Renal cortical epithelial cell (primary cell): ENCODE measurements around the gene ABHD14A. TPM values are rescaled to one million over a fixed set of nuclear protein-coding genes. Genes with fewer than 3 reads are reported as not detected.

ENCODE experiments used
- DNase-seq: peaks from one replicate; pipeline ENCODE4 v3.0.0-alpha.2; 2011; ENCODE audit warnings: low read depth
- total RNA-seq: library from RNA; depleted of rRNA; stranded (reverse); fragments of >200 nt; gene quantifications from 2 replicates; pipeline ENCODE4 v1.2.3, GENCODE V29; 2014

Gene ABHD14A
- total RNA-seq, 1 donor from 2014 or later: 16.3 TPM

GRCh38 chr3:52018319-52019000 is 43.6 kb downstream of the ABHD14A start:
- no peak for DNase-seq

- no peak for DNase-seq
Observed at GRCh38 chr3:52019352-52020080, 44.7 kb downstream of the ABHD14A start.

GRCh38 chr3:52020796-52021195 is 45.9 kb downstream of the ABHD14A start:
- no peak for DNase-seq

- no peak for DNase-seq
Observed at GRCh38 chr3:52021489-52022268, 46.8 kb downstream of the ABHD14A start.

GRCh38 chr3:52022323-52023100 is 47.6 kb downstream of the ABHD14A start:
- no peak for DNase-seq

GRCh38 chr3:52023101-52023770 is 48.4 kb downstream of the ABHD14A start:
- no peak for DNase-seq

- DNase-seq: no peak
Observed at GRCh38 chr3:52023860-52024764, 49.2 kb downstream of the ABHD14A start.

GRCh38 chr3:52024765-52025452 is 50.0 kb downstream of the ABHD14A start:
- no peak for DNase-seq

- no peak for DNase-seq
Observed at GRCh38 chr3:52025453-52025852, 50.6 kb downstream of the ABHD14A start.

GRCh38 chr3:52026041-52026440 is 51.2 kb downstream of the ABHD14A start:
- DNase-seq: no peak

- no peak for DNase-seq
Observed at GRCh38 chr3:52028572-52028971, 53.7 kb downstream of the ABHD14A start.

GRCh38 chr3:52029053-52029452 is 54.2 kb downstream of the ABHD14A start:
- DNase-seq: no peak

- DNase-seq: no peak
Observed at GRCh38 chr3:52029535-52029934, 54.7 kb downstream of the ABHD14A start.

Other genes with a start within 250 kb of the ABHD14A start
- not detected in 2 replicates for gene IQCF6, start 195.8 kb upstream of the ABHD14A start, total RNA-seq
- gene IQCF2, start 113.4 kb upstream of the ABHD14A start, total RNA-seq: not detected in 2 replicates
- not detected in 2 replicates for gene IQCF5, start 99.5 kb upstream of the ABHD14A start, total RNA-seq
- not detected in 2 replicates for gene IQCF1, start 71.7 kb upstream of the ABHD14A start, total RNA-seq
- gene RRP9, start 33.2 kb upstream of the ABHD14A start, total RNA-seq: 17.1 and 37.5 TPM in 2 replicates
- gene PARP3, start 32.7 kb upstream of the ABHD14A start, total RNA-seq: 49.8 and 58.4 TPM in 2 replicates
- gene GPR62, start 19.7 kb upstream of the ABHD14A start, total RNA-seq: not detected in 2 replicates
- 51.7 and 69.4 TPM in 2 replicates for gene PCBP4, start 7.6 kb upstream of the ABHD14A start, total RNA-seq
- 22.2 and 22.7 TPM in 2 replicates for gene ABHD14B, start 1.0 kb upstream of the ABHD14A start, total RNA-seq
- gene ACY1, start 8.5 kb downstream of the ABHD14A start, total RNA-seq: 53.1 and 140 TPM in 2 replicates
- 846 and 1,109 TPM in 2 replicates for gene RPL29, start 20.8 kb downstream of the ABHD14A start, total RNA-seq
- gene DUSP7, start 81.5 kb downstream of the ABHD14A start, total RNA-seq: 6.2 and 8.2 TPM in 2 replicates
- 2.5 and 5.0 TPM in 2 replicates for gene POC1A, start 179.4 kb downstream of the ABHD14A start, total RNA-seq
- 43.9 and 48.3 TPM in 2 replicates for gene ALAS1, start 223.1 kb downstream of the ABHD14A start, total RNA-seq